Sigmoid colon (tissue), 3 donors: ENCODE measurements around the gene CLSTN1.

Experiments used
- POLR2A ChIP-seq, 2 donors: fragments of 450-650 bp; IDR thresholded peaks; one replicate each; pipeline ENCODE4 v1.6.1; 2016; ENCODE audit warnings: antibody characterized with exemption in 2 of 2, mild to moderate bottlenecking in 2 of 2, moderate library complexity in 2 of 2
- TF ChIP-seq, protein P1 (sequence below), 4 experiments: fragments of 450-650 bp in 3 of 4; fragments of 200-600 bp in 1 of 4; IDR thresholded peaks; one replicate each; pipeline ENCODE4 v1.5.1; 2016 to 2019; ENCODE audit warnings: antibody characterized with exemption in 4 of 4, mild to moderate bottlenecking in 3 of 4, moderate library complexity in 2 of 4

DNA sequence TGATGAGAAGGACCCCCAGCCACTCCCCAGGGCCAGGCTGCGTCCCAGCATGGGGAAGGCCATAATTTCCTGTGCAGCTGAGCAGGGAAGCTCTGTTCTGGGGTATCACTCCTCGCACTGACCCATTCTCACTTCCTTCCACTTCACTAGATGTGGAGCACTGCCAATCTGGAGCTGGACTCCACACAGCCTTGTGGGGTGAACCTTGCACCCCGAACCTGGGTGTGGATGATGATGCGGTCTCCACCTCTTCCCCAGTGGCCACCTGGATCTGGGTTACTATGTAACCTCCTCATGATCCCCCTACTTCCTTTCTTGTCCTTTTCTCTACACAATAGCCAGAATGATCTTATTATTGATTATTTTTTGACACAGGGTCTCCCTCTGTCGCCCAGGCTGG is 49.6 kb upstream of the CLSTN1 start:
- no peak for TF ChIP-seq POLR2A (IDR thresholded peaks at IDR 0.05)
- TF ChIP-seq, protein P1, sequence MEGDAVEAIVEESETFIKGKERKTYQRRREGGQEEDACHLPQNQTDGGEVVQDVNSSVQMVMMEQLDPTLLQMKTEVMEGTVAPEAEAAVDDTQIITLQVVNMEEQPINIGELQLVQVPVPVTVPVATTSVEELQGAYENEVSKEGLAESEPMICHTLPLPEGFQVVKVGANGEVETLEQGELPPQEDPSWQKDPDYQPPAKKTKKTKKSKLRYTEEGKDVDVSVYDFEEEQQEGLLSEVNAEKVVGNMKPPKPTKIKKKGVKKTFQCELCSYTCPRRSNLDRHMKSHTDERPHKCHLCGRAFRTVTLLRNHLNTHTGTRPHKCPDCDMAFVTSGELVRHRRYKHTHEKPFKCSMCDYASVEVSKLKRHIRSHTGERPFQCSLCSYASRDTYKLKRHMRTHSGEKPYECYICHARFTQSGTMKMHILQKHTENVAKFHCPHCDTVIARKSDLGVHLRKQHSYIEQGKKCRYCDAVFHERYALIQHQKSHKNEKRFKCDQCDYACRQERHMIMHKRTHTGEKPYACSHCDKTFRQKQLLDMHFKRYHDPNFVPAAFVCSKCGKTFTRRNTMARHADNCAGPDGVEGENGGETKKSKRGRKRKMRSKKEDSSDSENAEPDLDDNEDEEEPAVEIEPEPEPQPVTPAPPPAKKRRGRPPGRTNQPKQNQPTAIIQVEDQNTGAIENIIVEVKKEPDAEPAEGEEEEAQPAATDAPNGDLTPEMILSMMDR (IDR thresholded peaks at IDR 0.05) = no peak
